Spleen (tissue), 7 donors: ENCODE data around the gene PLSCR4.
"Not testable (repeated sequence)": the region's sequence is repeated elsewhere in the genome, so short reads cannot be mapped to it uniquely, and the experiment has no call there.

ENCODE experiments used
- CTCF ChIP-seq, 11 experiments: fragments of 200-600 bp in 7 of 11; fragments of 450-650 bp in 4 of 11; sonication (generic) in 4 of 11; IDR thresholded peaks in 8 of 11; conservative IDR thresholded peaks in 3 of 11; 1 replicate in 7 of 11; 2 replicates in 4 of 11; pipeline versions ENCODE4 v1.4.0 to v1.8.0; 2016 to 2021; ENCODE audit warnings: antibody characterized with exemption in 11 of 11, inconsistent platforms in 4 of 11, mild to moderate bottlenecking in 1 of 11
- POLR2A ChIP-seq, 3 donors: fragments of 450-650 bp; IDR thresholded peaks; one replicate each; pipeline ENCODE4 v1.5.1; 2017; ENCODE audit warnings: antibody characterized with exemption in 3 of 3, mild to moderate bottlenecking in 1 of 3
- POLR2AphosphoS5 ChIP-seq, 3 donors: sonication (generic); formaldehyde crosslinking; IDR thresholded peaks; one replicate each; pipeline ENCODE4 v1.5.1; 2017; ENCODE audit warnings: antibody characterized with exemption in 3 of 3
- donor health status: DM: no; HTN: no; CAD: no; lungs with moderate emphysema.
- donor health status: DM: no; HTN: no; CAD: no.
- donor health status: DM: no; HTN: no; CAD: no.

GRCh38 chr3:146293401-146293800 lies 42.5 kb upstream of the PLSCR4 start:
- not testable (repeated sequence) for TF ChIP-seq CTCF (IDR thresholded peaks at IDR 0.05 in 8 of 11, conservative IDR thresholded peaks at IDR 0.05 in 3 of 11); POLR2A (IDR thresholded peaks at IDR 0.05); POLR2AphosphoS5 (IDR thresholded peaks at IDR 0.05)
